ENCODE measurements around the gene MYO1E.
"Not testable (repeated sequence)": the region's sequence is repeated elsewhere in the genome, so short reads cannot be mapped to it uniquely, and the experiment has no call there.

MYO1E gene

DNA sequence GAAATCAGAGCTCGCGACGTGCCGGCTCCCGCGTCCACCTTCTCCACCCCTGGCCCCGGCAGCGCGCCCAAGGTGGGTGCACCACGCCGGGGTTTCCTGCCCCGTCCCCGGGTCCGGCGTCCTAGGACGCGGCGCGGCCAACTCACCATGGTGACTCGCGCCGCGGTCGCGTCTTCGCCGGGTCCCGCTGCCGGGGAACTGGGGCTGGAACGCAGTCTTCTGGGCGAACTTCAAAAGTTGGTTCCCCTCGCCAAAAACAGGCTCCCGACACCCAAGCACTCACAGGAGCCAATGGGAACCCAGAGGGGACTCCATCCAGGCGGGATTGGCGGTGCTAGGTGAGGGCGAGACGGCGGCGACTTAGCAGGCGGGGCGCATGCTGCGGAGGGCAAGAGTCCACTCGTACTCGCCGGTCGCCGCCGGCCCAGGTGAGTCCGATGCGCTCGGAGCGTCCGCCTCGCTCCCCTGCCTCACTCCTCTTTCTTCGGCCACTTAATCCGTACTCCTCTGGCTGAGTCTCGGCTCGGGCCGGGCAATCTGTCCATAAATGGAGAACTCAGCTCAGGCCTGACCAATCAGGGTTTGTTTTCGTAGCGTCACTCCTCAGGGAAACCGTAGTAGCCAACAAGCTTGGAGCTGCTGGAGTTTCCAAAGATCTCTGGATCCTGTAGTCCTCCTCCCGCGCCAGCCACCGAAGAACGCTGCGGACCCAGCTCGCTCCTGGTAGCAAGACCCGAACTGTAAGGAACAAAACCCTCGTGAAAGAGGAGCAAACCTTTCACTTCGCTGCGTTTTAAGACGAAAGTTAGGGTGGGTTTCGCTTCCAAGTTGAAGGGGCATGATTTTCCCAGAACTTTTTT lies at the start of gene MYO1E:
TSS of gene MYO1E (minus strand) at position 520 of the 860 bp plus-strand sequence. CDS start at position 149, 371 bp downstream.
- peak; percentile 98 for DNase-seq

DNA sequence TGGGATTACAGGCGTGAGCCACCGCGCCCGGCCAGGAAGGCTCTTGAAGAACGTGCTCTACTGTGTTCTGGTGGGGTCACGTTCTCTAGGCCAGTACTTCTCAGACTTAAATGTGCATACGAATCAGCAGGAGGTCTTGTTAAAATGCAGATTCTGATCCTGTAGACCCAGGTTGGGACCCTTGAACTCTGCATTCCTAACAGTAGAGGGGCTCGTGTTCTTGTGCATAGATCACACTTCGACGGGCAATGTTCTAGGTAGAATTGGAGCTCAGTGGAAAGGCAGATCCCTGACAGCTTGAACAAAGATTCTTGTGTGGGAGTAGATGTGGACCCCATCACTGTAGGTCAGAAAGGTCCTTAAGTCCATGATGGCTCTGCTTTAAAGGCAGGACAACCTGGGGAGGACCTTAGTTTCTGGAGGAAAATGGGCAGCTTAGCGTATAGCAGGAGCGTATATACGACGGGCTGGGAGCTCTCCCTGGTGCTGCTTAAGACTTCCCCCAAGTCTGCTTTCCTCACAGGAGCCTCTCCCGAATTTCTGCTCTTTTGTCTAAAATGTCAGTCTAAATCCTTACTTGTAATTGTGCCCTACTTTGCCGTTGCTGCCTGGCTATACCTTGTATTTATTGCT lies 48.4 kb upstream of the MYO1E start:
- DNase-seq = peak; percentile 43

- no peak for DNase-seq
Observed at GRCh38 chr15:59420108-59420507, 47.4 kb upstream of the MYO1E start.

- DNase-seq = no peak
Observed at GRCh38 chr15:59419170-59419569, 46.5 kb upstream of the MYO1E start.

GRCh38 chr15:59416816-59417215 lies 44.1 kb upstream of the MYO1E start:
- no peak for DNase-seq

DNA sequence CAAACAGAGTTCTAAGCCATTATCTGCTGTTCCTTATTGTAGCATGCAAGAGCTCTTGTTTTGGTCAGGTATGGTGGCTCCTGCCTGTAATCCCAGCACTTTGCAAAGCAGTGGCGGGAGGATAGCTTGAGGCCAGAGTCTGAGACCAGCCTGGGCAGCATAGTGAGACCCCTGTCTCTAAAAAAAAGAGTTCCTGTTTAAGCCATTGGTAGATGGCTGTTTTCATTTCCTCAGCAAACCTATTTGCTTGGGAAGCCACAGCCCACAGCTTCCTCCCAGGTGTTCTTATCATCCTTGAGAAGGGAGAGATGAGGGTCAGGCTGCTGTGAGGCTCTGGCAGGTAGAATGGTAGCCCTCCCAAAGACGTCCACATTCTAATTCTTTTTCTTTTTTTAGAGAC lies 40.9 kb upstream of the MYO1E start:
- no peak for DNase-seq

- peak; percentile 8 for DNase-seq
Observed at GRCh38 chr15:59410391-59410896, 37.8 kb upstream of the MYO1E start.

GRCh38 chr15:59407946-59408345 lies 35.3 kb upstream of the MYO1E start:
- DNase-seq = no peak

GRCh38 chr15:59406446-59406845 lies 33.8 kb upstream of the MYO1E start:
- no peak for DNase-seq

DNA sequence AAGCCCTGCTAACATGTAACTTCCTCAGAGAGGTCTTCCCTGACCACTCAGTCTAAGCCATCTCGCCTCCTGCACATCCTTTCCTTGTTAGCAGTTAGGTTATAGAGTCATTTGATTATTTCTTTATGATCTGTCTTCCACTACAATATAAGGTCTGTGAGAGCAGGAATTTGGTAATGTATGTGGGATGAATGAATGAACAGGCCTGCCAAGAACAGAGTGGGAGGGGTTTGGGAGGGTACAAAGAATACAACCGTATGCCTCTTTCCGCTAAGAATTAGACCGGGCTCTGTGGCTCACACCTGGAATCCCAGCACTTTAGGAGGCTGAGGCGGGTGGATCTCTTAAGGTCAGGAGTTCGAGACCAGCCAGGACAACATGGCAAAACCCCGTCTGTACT lies 32.4 kb upstream of the MYO1E start:
- DNase-seq = no peak

DNA sequence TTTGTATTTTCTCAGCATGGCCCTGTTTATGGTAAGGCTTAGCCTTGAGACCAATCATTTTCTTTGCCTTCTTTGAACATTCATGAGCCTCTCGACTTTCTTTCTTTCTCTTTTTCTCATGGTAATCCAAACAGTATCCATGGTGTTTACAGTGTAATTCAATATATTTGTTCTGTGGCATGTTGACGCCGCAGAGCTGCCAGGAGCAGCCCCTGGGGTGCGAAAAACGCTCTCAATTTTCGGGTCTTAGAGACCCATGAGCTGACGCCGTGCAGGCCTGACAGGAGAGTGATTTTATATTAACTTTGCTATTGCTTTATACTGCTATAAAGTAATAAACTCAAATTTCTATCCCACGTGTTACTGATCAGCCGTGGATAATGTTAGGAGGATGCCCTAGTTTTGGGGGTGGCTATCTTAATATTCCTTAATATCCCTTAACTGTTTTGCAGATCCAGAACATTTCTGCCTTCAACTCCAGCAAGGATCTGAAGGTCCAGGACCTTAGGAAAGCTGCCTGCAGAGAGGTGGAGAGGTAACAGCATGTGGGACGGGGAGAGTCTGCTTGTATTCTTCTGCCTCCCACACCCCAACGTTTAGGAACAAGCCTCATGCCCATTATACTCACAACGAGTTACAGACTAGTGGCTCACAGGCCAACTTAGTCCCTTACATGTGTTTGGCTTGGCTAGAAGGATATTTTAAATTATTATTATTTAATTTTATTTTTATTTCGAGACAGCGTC lies 29.3 kb upstream of the MYO1E start:
- no peak for DNase-seq

- DNase-seq = not testable (repeated sequence)
Observed at GRCh38 chr15:59401051-59401823, 28.6 kb upstream of the MYO1E start.

DNA sequence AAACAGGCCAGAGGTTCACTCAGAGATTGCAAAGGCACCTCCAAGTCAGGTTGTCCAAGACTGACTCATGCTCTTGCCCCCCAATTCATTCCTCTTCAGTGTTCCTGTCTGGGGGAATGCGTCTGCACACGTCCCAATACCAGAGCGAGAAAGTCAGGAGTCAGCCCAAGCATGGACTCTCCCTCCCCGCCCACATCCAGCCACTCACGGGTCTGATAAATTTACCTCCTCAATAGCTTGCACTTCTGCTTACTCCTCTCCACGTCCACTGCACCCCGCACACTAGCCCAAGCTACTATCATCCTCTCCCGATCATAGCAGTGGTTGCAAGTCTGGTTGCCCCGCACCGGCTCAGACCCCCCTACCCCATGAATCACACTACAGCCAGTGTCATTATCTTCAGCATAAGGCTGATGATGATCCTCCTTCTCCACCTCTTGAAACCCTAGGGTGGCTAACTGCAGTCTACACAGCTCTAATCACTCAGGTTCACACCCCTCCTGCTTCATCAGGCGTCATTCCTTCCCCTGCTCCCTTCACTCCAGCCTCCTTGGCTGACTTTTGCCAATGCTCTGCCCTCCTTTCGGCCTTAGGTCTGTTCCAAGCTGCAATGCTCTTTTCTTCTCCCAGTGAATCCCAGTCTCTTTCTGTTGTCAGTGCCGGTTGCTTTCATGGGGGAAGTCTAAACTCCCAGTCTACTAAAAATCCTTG lies 27.6 kb upstream of the MYO1E start:
- DNase-seq = no peak

DNA sequence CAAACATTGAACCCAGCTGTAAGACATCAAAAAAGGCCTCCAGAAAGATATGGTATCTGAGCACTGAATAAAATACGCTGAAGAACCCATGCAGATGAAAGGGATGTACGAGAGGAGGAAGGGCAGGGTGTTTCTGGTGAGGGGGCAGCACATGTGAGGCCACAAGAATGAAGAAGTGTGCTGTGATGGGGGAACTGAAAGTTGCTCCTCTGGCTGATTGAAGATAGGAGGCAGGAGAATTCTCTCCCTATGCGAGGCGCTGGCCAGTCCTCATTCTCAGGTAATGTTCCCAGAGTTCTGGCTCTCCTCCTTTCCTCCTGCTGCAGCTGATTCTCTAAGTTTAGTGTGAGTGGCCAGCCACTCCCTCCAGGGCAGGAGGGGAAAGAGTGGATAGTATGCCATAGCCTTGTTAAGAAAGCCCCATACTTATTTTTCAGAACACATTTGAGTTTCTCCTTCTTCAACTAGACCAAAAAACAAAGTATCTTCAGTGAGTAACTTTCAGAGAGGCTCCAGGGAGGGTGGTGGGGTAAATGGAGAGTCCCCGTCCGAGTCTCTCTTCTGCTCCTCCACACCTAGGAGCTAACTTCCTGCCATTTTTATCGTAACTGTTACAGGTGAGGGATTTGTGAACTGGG lies 26.9 kb upstream of the MYO1E start:
- no peak for DNase-seq

DNA sequence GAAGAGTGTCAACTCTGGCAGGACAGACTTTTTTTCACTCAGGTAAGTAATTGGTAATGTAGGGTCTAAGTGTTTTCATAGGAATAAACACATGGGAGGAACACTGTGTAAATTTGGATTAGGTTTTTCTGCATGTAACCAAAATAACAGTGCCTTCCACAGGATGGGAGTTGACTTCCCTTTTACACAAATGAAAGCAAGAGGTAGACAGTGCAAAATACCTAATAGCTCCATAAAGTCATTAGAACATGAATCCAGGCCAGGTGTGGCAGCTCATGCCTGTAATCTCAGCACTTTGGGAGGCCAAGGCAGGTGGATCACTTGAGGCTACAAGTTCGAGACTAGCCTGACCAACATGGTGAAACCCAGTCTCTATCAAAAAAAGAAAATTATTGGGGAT lies 25.5 kb upstream of the MYO1E start:
- no peak for DNase-seq

GRCh38 chr15:59396679-59397078 lies 24.0 kb upstream of the MYO1E start:
- no peak for DNase-seq

- DNase-seq = no peak
Observed at GRCh38 chr15:59396211-59396610, 23.5 kb upstream of the MYO1E start.

DNA sequence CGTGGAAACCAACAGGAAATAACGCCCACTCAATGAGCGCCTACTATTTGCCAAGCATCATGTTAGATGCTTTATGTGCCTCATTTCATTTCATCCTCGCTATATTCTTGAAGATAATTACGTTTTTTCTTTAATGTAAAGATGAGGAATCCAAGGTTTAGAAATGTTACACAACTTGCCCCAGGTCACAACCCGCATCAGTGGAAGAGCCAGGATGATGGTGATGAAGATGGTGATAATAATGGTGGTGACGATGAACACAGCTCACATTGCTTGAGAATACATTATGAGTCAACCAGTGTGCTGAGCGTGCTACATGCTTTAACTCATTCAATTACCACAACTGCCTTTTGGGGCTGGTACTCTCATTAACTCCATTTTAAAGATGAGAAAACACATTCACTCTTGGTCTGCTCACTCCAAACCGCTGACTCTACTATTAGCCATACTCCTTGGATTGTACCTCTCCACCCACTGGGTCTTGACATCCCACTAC lies 21.5 kb upstream of the MYO1E start:
- no peak for DNase-seq

GRCh38 chr15:59392299-59392698 lies 19.6 kb upstream of the MYO1E start:
- DNase-seq = no peak

DNA sequence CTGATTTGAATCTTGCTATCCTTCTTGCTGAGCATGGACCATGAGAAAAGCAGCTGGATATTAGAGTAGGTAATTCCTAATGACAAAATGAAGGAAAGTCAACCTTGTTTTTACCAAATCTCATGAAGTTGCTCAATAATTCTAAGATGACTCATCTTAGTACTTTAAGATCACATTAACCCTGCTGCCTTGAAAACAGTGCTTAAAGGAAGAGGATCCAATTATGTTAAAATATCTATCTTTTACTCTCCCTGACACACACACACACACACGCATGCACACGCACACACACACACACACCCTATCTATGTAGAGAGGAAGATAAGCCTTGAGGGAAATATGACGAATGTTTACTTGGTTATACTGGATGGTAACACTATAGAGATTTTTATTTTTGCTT lies 16.0 kb upstream of the MYO1E start:
- peak; percentile 43 for DNase-seq

DNA sequence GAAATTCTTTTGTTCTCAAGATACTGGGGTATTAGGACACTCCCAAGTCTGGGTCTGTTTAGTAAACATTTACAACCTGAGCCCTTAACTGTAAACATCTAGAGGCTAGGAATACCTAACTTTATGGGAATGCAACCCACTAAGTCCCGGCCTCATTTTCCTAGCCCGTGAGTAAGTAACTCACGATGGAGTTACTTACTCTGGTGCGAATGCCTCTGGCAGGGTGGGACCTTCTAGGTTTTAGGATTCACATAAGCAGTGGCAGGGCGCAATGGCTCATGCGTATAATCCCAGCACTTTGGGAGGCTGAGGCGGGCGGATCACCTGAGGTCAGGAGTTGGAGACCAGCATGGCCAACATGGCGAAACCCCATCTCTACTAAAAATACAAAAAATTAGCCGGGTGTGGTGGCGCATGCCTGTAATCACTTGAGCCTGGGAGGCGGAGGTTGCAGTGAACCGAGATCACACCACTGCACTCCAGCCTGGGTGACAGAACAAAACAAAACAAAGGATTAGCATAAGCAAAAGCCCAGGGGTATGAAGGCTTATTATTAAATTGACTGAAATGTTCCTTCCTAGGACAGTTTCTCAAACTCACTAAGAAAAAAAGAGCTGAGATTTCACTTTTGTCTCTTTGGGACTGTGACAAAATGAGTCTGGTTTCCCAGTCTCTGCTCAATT lies 14.7 kb upstream of the MYO1E start:
- not testable (repeated sequence) for DNase-seq
